Epidermal melanocyte (primary cell): ENCODE data around the gene LRRC74A.
"Not testable (repeated sequence)": the region's sequence is repeated elsewhere in the genome, so short reads cannot be mapped to it uniquely, and the experiment has no call there.

Experiments
- DNase-seq: peaks from one replicate; pipeline ENCODE4 v3.0.0; 2011; ENCODE audit warnings: low spot score; ENCODE audit not compliant: insufficient read length

Gene LRRC74A

DNA sequence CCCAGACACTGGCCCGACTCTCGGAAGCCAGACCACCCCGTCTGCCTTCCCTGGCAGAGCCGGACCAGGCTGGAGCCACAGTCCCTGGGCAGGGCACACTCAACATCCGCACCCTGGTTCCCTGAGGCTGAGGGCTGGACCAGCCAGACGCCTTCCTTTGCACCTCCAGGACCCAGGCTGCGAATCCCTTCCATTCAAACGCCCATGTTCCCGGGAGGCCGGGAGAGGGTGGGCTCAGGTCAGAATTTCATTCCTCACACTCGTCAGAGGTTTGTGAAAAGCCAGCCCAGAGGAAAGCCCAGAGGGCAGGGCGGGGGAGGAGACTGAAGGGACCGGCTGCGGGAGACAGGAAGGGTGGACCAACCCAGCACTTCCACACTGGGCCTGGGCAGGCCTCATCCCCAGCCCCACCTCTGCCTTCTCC, 58.7 kb downstream of the LRRC74A start:
- DNase-seq: no peak

DNA sequence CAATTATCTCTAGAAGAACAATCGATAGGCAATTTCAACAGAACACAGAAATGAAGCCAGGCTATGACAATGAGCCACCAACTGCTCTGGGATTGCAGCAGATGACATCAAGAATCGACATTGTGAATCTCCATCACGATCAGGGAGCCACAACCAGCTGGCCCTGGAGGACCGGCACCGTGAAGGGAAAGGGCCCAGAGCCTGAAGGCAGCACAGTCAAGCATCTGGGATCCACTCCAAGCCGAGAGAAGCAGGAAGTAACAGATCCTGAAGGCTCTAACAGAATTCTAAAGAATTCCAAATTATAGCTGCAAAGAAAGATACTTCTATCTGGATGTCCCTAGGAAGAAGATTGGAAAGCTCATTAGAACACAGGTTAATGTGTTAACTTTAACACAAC, 61.0 kb downstream of the LRRC74A start:
- no peak for DNase-seq

DNA sequence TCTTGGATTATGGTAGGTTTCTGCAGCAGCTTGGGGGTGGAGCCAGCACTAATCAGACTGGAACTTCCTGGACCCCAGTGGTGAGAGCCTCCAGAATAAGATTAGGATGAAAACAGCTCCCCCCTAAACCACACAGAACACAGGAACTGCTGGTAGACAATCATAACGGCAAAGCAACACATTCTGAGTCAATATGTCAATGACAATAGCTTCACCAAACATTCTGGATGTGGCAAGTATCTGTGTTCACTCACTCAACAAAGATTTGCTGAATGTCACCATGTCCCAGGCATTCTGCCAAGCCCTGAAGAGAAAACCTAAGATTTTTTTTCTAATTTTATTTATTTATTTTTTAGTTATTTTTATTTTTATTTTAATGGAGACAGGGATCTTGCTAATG, 65.2 kb downstream of the LRRC74A start:
- DNase-seq: no peak

DNA sequence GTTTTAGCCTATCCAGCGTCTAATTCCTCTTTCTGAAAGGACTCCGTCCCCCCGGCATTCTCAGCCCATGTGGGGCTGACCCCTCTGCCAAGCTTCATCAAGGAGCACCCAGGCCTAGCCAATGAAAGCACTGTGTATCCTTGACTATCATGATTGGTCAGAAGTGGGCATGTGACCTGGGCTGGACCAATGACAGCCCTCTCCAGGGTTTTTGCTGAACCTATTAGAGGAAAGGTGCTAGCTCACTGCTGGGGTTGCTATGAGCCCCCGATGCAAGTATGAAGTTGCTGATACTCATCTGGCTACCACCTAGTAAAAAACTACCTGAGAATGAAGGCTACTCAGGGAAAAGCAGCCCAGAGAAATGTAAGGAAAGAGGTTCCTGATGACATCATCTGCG, 68.1 kb downstream of the LRRC74A start:
- no peak for DNase-seq

DNA sequence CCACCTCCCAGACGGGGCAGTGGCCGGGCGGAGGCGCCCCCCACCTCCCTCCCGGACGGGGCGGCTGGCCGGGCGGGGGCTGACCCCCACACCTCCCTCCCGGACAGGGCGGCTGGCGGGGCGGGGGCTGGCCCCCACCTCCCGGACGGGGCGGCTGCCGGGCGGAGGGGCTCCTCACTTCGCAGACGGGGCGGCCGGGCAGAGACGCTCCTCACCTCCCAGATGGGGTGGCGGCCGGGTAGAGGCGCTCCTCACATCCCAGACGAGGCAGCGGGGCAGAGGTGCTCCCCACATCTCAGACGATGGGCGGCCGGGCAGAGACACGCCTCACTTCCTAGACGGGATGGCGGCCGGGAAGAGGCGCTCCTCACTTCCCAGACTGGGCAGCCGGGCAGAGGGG, 71.8 kb downstream of the LRRC74A start:
- not testable (repeated sequence) for DNase-seq

DNA sequence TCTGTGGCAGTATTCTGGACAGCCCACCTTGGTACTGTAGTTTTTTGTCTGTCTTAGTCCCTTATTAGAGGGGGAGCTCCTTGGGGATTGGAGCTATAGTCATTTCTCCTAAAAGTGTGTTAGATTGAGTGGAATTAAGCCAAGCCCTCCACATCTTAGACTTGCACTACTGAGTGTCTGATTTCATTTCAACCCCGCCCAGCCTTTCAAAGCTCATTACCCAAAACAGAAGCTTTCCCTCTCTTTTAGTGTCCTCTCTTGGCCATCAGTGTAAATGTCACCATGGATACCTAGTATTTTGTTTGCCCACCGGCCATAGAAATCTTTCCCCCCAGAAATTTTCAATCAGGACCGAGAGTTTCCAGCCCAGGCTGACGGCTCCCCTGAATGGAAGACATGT, 74.5 kb downstream of the LRRC74A start:
- no peak for DNase-seq

DNA sequence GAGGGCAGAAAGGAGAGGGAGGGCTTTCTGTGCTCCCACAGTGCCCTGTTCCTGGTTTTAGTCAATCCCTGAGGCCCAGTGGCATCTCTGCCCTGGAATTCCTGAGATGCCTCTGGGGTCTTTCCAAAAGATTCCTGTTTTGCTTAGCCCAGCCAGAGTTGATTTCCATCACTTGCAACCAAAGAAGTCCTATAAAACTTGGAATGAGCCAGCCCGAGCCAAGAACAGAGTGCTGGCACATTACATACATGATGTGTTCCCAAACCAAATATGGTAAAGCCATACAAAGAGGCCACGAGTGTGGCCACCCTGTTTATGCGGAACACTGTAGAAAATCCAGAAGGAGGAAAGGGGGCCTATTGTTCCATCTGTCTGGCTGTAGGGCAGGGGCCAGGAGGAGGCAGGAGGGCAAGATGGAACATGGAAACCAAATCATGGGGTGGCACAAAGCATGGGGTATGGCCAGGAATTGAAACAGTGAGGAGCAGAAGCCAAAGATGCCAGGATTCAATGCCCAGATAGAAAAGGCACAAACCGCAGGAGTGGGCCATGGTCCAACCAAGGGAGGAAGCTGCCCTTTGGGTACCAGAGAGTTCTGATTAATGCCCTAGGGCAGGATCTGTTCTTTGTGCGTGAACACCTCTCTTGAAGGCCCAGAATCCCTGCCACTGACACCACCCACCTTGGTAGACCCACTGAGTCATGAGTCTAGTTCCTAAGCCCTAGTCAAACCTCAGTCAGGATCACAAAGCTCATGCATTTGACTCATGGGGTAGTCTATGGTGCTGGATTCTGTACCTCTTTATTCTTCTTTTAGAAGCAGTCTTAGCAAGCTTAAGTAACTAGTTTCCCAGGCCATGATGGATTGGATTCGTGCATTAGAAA, 75.2 kb downstream of the LRRC74A start:
- DNase-seq: peak; percentile 65

DNA sequence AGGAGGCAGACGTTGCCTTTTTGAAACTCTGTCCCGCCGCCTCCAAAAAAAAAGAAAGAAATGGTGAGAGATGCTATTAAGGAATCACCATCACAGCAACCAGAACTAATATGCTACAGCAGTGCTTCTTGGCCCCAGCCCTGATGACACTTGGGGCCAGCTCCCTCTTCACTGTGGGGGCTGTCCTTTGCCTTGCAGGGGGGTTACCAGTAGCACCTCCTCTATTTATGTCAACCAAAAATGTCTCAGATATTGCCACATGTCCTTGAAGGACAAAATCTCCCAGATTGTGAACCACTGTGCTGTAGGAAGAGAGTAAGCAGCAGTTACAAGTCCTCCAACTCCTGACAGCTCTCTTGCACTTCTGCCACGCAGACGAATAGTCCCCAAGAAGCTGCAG, 76.4 kb downstream of the LRRC74A start:
- DNase-seq: no peak

DNA sequence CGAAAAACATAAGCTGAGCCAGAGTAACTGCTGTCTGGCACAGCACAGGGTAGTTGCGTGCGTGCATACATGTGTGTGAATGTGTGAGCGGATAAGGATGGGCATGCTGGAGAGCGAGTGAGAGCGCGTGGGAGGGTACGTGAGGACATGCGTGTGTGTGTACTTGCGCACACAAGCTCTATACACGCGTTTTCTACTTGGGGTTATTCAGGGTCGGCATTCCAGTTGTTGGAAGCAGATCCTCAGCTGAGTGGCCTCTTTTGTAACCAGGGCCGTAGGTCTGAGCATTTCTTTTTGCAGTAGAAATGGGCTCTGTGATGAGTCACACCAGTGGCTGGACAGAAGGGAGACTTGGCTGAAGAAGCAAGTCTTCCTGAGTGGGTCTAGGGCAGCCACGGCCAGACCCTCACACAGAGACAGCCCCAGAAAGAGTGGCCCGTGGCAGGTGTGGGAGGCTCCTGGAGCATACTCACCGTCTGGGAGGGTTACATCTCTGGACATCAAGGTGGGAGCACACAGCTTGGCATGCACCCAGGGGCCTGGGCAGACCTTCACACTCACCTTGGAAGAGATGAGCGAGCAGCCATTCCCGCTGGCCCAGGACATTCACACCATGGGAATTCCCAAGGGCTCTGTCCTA, 78.0 kb downstream of the LRRC74A start:
- DNase-seq: peak; percentile 25

DNA sequence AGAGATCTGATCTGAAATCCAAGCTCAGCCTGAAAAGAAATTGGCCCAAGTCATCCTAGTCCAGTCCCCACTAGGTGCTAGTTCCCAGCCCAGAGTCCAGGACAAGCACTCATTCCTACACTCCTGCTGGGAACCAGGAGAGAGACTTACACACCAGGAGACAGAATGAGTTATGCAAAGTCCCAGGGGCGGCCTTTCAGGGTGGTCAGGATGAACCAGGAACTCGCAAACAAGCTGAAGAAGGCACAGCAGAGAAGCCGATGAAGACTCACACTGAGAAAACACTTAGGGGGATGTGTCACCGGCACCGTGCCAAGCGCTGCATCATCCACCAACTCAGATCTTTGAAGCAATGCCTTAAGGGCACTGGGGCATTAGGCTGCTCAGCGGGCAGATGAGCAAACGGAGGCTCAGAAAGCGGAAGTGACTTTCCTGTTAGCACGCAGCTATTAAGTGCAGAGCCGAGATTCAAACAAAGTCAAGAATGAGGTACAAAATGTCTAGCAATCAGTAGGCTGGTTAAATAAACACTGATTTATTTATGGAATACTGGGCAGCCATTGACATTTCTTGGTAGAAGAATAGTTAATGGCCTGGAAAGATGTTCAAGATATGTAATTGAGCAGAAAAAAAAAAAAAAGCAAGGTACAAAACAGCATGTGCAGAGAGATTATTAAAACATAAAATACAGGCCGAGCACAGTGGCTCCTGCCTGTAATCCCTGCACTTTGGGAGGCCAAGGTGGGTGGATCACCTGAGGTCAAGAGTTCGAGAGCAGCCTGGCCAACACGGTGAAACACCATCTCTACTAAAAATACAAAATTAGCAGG, 78.7 kb downstream of the LRRC74A start:
- peak; percentile 94 for DNase-seq

DNA sequence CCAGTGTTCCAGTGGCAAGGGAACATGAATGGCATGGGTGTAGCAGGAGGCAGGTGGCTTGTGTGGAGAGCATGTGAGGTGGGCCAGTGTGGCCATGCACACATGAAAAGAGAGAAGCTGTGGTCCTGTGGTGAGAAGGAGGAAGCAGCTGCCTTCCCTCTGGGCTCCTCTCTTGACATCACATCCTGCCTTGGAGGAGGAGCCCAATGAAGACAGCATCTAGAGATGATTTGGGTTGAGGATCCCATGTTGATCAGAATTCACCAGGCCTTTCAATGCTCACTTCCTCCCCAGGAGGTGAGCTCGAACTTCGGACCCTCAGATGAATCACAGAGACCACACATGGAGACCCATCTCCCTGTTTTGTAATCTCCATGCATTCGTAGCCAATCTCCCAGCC, 82.6 kb downstream of the LRRC74A start:
- no peak for DNase-seq

DNA sequence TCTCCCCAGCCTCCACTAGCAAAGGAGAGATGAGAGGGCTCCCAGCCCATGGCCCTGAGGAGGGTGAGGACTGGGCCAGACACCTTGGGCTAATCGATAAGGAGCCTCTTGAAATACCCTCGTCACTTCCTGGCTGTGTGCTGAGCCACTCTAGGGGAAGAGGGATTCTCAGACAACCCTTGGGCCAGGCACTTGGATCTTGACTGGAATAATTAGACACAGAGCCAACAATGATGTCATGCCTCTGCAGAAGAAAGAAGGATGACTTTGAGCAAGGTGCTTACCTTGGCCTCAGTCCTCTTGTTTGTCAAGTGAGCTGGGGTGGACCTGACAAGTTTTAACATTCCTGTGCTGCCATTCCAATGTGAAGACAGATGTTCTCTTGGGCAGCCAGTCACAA, 83.1 kb downstream of the LRRC74A start:
- no peak for DNase-seq

DNA sequence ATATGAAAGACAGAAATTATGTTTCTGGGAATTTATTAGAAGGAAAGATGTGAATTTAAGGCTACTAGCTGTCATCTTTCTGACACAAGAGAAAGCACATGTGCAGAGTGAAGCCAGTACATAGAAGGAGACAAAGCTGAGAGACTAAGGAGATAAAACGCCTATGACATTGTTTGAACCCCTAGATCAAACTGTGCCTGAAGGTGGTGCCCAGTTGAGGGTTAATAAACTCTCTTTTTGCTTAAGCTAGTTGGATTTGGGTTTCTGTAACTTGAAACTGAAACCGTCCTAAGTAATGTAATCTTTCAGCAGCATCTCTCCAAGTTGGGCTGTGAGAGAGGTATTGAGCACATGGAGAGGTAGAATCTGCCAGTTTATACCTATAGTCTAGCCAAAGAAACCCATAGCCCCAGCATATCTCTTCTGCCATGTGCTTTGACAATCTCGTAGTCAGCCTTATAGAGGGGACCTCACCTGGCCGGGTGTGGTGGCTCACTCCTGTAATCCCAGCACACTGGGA, 84.2 kb downstream of the LRRC74A start:
- no peak for DNase-seq

DNA sequence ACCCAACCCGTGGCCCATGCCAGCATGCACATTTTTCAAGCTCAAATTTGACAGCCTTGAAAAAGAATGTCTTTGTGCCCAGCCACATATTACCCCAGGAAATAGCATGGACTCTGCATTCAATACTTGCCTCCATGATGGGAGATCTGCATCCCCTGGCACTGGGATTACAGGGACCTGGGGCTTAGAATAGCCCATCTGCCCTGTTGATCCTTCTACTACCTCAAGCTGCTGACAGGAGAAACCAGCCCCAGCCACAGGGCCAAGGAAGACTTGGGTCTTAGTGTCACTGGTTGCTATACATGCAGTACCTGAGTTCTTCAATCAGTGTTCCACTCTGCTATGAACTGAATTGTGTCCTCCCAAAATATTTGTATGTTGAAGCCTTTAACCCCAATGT, 85.3 kb downstream of the LRRC74A start:
- DNase-seq: no peak

DNA sequence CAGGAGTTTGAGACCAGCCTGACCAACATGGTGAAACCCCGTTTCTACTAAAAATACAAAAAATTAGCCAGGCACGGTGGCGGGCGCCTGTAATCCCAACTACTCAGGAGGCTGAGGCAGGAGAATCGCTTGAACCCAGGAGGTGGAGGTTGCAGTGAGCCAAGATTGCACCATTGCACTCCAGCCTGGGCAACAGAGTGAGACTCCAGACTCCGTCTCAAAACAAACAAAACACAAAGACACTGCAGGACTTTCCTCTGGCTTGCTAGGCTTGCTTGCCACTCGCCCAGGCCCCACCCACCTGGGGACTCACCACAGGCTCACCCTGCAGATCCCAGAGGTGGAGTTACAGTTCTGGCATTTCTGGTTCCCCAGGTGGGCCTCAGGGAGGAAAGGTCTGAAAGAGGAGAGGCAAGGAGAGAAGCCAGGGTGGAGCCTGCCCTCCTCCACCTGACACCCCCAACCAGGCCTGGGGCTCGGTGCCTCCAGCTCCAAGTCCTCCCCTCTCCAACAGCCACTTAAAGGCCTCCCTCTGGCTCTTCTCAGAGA, 88.4 kb downstream of the LRRC74A start:
- DNase-seq: not testable (repeated sequence)

DNA sequence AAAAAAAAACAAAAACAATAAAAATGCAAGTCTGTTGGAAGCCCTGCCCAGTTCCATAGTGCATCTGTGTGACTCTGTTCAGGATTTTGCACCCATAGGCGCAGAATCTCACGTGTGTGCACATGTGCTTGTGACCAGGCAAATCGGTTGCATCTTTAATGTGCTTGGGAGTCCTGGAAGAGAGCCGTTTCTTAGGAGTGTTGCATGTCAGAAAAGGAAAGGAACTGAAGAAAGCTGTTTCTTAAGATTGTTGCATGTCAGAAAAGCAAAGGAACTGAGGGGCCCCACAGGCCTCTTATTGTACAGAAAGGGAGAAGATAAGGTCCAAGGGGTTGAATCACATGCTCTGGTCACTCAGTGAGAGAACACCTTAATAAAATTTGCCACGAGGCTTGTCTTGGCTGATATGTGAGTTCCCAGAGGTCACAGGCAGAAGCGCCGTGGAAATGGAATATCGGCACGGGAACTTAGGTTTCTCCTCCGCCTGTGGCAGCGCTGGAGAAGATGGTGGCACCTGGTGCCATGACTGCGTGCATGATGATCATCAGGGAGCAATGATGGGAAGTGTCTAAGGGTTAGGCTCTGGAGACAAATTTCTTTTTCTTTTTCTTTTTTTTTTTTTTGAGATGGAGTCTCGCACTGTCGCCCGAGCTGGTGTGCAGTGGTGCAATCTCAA, 90.0 kb downstream of the LRRC74A start:
- DNase-seq: no peak

DNA sequence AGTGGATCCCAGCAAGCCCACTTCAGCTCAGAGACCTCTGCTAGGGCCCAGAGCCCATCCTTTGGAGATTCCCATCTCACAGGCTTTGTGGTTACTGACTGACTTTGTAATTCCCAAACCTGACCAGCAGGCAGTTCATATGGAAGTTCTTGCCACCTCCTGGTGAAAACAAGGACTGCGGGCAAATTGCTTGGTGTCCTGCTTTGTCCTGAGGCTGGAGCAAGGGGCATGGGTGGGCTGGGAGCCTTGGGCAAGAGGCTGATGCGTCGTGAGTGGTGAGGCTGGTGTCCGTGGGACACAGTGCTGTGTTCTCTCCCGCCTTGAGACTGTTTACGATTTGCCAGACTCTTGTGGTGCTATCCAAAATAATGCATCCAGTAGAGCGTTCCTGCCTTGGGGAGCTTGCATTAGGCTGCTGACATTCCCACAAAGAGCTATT, 91.0 kb downstream of the LRRC74A start:
- DNase-seq: peak; percentile 33

DNA sequence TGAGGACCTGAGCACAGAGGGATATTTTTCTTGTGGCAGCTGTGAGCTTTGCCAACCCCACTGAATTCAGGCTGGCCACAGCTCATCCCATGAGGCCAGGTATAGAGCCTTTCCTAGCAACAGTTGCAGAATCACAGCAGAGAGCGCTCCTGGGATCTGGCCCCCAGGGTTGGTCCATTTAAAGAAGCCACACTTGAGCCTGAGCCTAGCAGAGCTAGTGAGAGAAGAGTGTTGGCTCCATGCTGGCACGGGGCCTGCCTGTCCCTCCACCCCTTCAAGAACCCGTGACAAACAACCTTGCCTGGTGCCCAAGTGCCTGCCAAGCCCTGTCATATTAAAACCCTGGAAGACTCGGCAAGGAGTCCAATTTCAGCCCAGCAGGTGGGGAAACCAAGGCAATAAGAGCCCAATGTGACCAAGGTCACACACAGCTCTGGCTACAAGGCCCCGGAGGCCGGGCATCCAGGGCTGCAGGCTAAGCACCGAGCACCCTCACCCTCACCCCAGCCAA, 91.6 kb downstream of the LRRC74A start:
- no peak for DNase-seq

DNA sequence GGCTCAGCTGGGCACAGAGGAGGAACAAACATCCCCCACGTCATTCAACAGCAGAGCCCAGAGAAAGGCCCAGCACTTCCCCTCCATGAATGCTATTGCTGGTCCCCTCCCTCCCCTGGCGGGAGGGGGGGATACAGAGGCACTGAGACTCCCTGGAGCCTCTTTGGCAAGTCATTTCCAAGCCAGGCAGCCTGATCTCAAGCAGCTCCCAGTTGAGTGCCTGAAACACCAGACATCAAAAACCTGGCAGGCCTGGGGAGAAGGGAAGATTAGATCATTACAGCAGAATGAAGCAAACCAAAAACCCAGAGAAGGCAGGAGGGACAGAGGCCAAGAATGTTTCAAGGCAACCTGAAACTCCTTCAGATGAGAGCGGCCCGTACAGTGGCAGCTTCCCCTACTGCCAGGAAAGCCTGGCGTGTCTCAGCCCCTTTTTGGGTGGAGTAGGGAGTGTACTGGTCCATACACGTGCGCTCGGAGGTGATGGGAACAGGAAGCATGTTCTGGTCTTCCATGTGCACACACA, 92.1 kb downstream of the LRRC74A start:
- no peak for DNase-seq

DNA sequence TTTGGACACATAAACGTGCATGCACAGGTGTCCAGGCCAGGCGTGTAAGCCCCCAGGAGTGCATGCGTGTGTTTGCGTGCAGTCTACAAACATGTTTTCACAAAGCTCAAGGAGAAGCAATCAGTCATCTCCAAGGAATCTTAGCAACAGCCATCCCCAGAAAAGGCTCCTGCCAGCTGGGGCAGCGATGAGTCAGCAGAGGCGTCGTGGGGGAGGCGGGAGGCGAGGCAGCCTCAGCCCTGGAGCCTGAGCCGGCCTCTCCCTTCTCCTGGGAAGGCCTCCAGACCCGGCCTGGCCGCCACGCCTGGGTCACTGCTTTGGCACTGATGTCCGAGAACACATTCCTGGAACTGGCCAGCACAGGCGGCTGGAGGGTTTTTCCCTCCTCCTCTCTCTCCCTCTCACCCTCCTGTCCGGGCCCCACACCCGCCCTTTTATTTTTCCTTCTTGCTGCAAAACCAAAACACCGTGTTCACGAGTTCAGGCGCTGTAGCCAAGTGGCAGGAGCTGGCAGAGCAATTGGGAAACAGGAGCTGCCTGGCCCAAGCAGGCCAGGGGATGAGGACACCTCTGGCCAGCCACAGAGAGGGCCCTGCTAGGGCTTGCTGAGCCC, 92.7 kb downstream of the LRRC74A start:
- DNase-seq: peak; percentile 84
